SK-N-SH treated with all-trans-retinoic acid at 6 μM for 48 hours (cell line): Measurements from ENCODE around the gene BEST1.

Source experiments
- ARNTL ChIP-seq: fragments of 450-650 bp; formaldehyde crosslinking; IDR thresholded peaks from 2 replicates; pipeline ENCODE4 v1.5.0; 2020; ENCODE audit warnings: low read depth, mild to moderate bottlenecking, moderate library complexity, borderline replicate concordance
- ISL1 ChIP-seq: fragments of 250-450 bp; sonication (Bioruptor Pico); IDR thresholded peaks from 2 replicates; pipeline ENCODE4 v2.1.2; 2022; ENCODE audit warnings: mild to moderate bottlenecking, moderate library complexity
- PPARA ChIP-seq: fragments of 250-450 bp; sonication (Bioruptor Pico); IDR thresholded peaks from 2 replicates; pipeline ENCODE4 v1.5.0; 2020; ENCODE audit warnings: mild to moderate bottlenecking, borderline replicate concordance
- RARB ChIP-seq: fragments of 250-450 bp; sonication (Bioruptor Pico); IDR thresholded peaks from 2 replicates; pipeline ENCODE4 v1.8.0; 2021; ENCODE audit warnings: mild to moderate bottlenecking, moderate library complexity
- SNAI2 ChIP-seq: fragments of 250-450 bp; sonication (Bioruptor Pico); IDR thresholded peaks from 2 replicates; pipeline ENCODE4 v1.5.0; 2020; ENCODE audit warnings: mild to moderate bottlenecking, moderate library complexity
- TCF4 ChIP-seq: fragments of 250-450 bp; sonication (Bioruptor Pico); IDR thresholded peaks from 2 replicates; pipeline ENCODE4 v1.8.0; 2021; ENCODE audit warnings: mild to moderate bottlenecking, moderate library complexity, borderline replicate concordance
- ZFP3 ChIP-seq: fragments of 250-450 bp; sonication (Bioruptor Pico); IDR thresholded peaks from 2 replicates; pipeline ENCODE4 v1.5.0; 2020; ENCODE audit warnings: mild to moderate bottlenecking, moderate library complexity
- TF ChIP-seq, protein P1 (sequence below): fragments of 250-450 bp; sonication (Bioruptor Pico); IDR thresholded peaks from 2 replicates; pipeline ENCODE4 v1.5.1; 2021; ENCODE audit warnings: mild to moderate bottlenecking, moderate library complexity
- TF ChIP-seq, protein P2 (sequence below): fragments of 250-450 bp; sonication (Bioruptor Pico); IDR thresholded peaks from 2 replicates; pipeline ENCODE4 v1.8.0; 2020; ENCODE audit warnings: mild to moderate bottlenecking, moderate library complexity, borderline replicate concordance
- TF ChIP-seq, protein P3 (sequence below): fragments of 250-450 bp; sonication (Bioruptor Pico); IDR thresholded peaks from 2 replicates; pipeline ENCODE4 v1.5.1; 2020; ENCODE audit warnings: low read depth, mild to moderate bottlenecking, moderate library complexity

DNA sequence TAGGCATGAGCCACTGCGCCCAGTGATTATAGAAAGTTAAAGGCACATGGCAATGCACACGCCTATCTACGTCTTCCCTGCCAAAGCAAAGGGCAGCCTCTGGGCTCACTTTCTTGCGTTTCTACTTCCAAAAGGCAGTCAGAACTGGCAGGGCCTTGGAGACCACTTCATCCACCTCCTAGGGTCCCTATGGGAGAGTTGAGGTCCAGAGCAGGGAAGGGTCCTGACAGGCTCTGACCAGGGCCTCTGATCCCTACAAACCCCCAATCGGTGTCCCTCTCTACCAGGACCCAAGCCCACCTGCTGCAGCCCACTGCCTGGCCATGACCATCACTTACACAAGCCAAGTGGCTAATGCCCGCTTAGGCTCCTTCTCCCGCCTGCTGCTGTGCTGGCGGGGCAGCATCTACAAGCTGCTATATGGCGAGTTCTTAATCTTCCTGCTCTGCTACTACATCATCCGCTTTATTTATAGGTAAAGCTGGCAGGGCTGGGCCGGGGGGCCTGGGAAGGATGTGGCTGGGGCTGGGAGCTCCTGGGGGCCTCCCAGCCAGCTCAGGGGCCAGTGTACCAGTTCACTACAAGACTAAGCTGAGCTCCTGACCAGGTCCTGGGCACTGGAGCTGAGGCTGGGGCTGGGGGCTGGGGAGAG is 1.5 kb downstream of the BEST1 start:
- TF ChIP-seq, protein P1, sequence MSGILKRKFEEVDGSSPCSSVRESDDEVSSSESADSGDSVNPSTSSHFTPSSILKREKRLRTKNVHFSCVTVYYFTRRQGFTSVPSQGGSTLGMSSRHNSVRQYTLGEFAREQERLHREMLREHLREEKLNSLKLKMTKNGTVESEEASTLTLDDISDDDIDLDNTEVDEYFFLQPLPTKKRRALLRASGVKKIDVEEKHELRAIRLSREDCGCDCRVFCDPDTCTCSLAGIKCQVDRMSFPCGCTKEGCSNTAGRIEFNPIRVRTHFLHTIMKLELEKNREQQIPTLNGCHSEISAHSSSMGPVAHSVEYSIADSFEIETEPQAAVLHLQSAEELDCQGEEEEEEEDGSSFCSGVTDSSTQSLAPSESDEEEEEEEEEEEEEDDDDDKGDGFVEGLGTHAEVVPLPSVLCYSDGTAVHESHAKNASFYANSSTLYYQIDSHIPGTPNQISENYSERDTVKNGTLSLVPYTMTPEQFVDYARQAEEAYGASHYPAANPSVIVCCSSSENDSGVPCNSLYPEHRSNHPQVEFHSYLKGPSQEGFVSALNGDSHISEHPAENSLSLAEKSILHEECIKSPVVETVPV (CRISPR knock-in tag), result no peak
- no peak for TF ChIP-seq ARNTL (CRISPR knock-in tag)
- TF ChIP-seq, protein P2, sequence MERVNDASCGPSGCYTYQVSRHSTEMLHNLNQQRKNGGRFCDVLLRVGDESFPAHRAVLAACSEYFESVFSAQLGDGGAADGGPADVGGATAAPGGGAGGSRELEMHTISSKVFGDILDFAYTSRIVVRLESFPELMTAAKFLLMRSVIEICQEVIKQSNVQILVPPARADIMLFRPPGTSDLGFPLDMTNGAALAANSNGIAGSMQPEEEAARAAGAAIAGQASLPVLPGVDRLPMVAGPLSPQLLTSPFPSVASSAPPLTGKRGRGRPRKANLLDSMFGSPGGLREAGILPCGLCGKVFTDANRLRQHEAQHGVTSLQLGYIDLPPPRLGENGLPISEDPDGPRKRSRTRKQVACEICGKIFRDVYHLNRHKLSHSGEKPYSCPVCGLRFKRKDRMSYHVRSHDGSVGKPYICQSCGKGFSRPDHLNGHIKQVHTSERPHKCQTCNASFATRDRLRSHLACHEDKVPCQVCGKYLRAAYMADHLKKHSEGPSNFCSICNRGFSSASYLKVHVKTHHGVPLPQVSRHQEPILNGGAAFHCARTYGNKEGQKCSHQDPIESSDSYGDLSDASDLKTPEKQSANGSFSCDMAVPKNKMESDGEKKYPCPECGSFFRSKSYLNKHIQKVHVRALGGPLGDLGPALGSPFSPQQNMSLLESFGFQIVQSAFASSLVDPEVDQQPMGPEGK, result no peak
- TF ChIP-seq RARB (CRISPR knock-in tag), result no peak
- TF ChIP-seq ISL1, result no peak
- TF ChIP-seq TCF4 (CRISPR knock-in tag), result no peak
- TF ChIP-seq, protein P3, sequence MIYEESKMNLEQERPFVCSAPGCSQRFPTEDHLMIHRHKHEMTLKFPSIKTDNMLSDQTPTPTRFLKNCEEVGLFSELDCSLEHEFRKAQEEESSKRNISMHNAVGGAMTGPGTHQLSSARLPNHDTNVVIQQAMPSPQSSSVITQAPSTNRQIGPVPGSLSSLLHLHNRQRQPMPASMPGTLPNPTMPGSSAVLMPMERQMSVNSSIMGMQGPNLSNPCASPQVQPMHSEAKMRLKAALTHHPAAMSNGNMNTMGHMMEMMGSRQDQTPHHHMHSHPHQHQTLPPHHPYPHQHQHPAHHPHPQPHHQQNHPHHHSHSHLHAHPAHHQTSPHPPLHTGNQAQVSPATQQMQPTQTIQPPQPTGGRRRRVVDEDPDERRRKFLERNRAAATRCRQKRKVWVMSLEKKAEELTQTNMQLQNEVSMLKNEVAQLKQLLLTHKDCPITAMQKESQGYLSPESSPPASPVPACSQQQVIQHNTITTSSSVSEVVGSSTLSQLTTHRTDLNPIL (CRISPR knock-in tag), result no peak
- TF ChIP-seq PPARA, result no peak
- TF ChIP-seq SNAI2 (CRISPR knock-in tag), result no peak
- TF ChIP-seq ZFP3 (CRISPR knock-in tag), result no peak
